HEK293 (cell line): ENCODE measurements around the gene MITF.

Experiments
- TCF7L2 ChIP-seq: IDR thresholded peaks from 2 replicates; pipeline ENCODE4 v1.6.1; 2011; ENCODE audit warnings: low read depth, mild to moderate bottlenecking, inconsistent platforms, low read length, moderate library complexity, borderline replicate concordance
- ZNF311 ChIP-seq: fragments of 450-650 bp; formaldehyde crosslinking; IDR thresholded peaks from 2 replicates; pipeline ENCODE4 v1.5.1; 2017; ENCODE audit warnings: missing biosample characterization, missing genetic modification characterization, borderline replicate concordance
- ZNF510 ChIP-seq: fragments of 450-650 bp; formaldehyde crosslinking; IDR thresholded peaks from 2 replicates; pipeline ENCODE4 v1.5.1; 2018; ENCODE audit warnings: mild to moderate bottlenecking, missing genetic modification characterization, missing biosample characterization; ENCODE audit not compliant: insufficient replicate concordance
- ZNF792 ChIP-seq: fragments of 450-650 bp; formaldehyde crosslinking; IDR thresholded peaks from 2 replicates; pipeline ENCODE4 v1.5.1; 2016; ENCODE audit warnings: missing biosample characterization, missing genetic modification characterization

DNA sequence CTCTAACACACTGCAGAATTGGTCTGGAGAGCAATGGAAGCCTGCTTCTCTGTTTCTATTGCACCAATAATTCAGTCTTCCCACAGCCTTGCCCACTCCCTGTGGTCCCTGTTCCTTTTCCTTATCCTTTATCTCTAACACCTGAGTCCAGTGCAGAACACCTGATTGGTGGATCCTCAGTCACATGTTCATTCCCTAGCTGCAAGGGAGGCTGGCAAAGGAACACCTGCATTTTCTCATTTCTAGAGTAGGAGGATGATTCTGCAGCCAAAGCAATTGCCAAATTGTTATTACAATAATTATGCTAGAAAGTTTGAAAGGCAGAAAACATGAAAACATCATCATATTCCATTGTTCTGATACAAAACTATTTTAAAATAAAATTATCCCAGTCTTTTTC lies 176.5 kb downstream of the MITF start:
- TF ChIP-seq ZNF792 (tag by site-specific recombination) (no peak), ZNF311 (no peak), TCF7L2 (no peak), ZNF510 (tag by site-specific recombination) (no peak)
